ENCODE measurements around the gene CACNA2D4. TPM values are rescaled to one million over a fixed set of nuclear protein-coding genes. Genes with fewer than 3 reads are reported as not detected.

CACNA2D4 gene
- total RNA-seq, 1 experiment from 2014 or later = 1.7 TPM

- POLR2A ChIA-PET = no interaction called here
- CTCF ChIA-PET = no interaction called here
- no peaks in the 10 kb centered on the region for H3K9me2 ChIP-seq (ENCODE audit: insufficient read depth)
- H3K27ac ChIP-seq (ENCODE audit: low read depth, low read length) = no peak overlapping the region
- intact Hi-C loops (cut with micrococcal nuclease) = no loop called here
- TF ChIP-seq ZFX (IDR thresholded peaks at IDR 0.05) (no peak), SRF (IDR thresholded peaks at IDR 0.05; ENCODE audit: low read depth) (no peak), EGR1 (IDR thresholded peaks at IDR 0.05; ENCODE audit: low read depth) (no peak), JUND (IDR thresholded peaks at IDR 0.05) (no peak), SIN3A (IDR thresholded peaks at IDR 0.05; ENCODE audit: low read depth) (no peak), ZNF274 (IDR thresholded peaks at IDR 0.05; ENCODE audit: low read depth, low read length) (no peak), REST (IDR thresholded peaks at IDR 0.05; ENCODE audit: low read depth) (no peak), EZH2phosphoT487 (IDR thresholded peaks at IDR 0.05; ENCODE audit: borderline replicate concordance) (no peak), POLR2A (IDR thresholded peaks at IDR 0.05; ENCODE audit: borderline replicate concordance, extremely low read depth, insufficient read depth, insufficient read length) (no peak), POLR2AphosphoS5 (IDR thresholded peaks at IDR 0.05; ENCODE audit: low read depth, low read length) (no peak), RAD21 (IDR thresholded peaks at IDR 0.05; ENCODE audit: low read depth) (no peak), YY1 (IDR thresholded peaks at IDR 0.05; ENCODE audit: extremely low read depth, insufficient replicate concordance, low read depth, low read length) (no peak), ELF1 (IDR thresholded peaks at IDR 0.05; ENCODE audit: borderline replicate concordance, low read depth) (no peak), CTCF (IDR thresholded peaks at IDR 0.05 in 2 of 3, conservative IDR thresholded peaks at IDR 0.05 in 1 of 3; ENCODE audit: borderline replicate concordance in 1 of 3, insufficient read depth in 1 of 3, low read depth in 2 of 3, low read length in 2 of 3) (no peak), ATF3 (IDR thresholded peaks at IDR 0.05) (no peak), CEBPB (IDR thresholded peaks at IDR 0.05; ENCODE audit: low read depth) (no peak), MAX (IDR thresholded peaks at IDR 0.05) (no peak), ZBTB33 (IDR thresholded peaks at IDR 0.05; ENCODE audit: extremely low read depth, insufficient replicate concordance, low read length) (no peak), EZH2 (IDR thresholded peaks at IDR 0.05) (no peak), FOSL1 (IDR thresholded peaks at IDR 0.05; ENCODE audit: low read depth) (no peak)
- RAD21 ChIA-PET (ENCODE audit: low non-redundant PET in 1 of 2, low total read pairs in 2 of 2, uncharacterized antibody in 2 of 2, unreplicated experiment in 2 of 2) = no interaction called here
- no peaks in the 10 kb centered on the region for H3K4me1 ChIP-seq (ENCODE audit: control insufficient read depth in 1 of 2, insufficient read depth in 2 of 2, low read length in 2 of 2)
- ATAC-seq = no peak
- no peaks in the 10 kb centered on the region for H3K79me2 ChIP-seq (ENCODE audit: insufficient read depth, low read length)
- H3K9ac ChIP-seq (ENCODE audit: low read length) = no peak overlapping the region
- no peak overlapping the region for H3K4me3 ChIP-seq (replicated peaks in 1 of 2; ENCODE audit: low read depth in 1 of 2, low read length in 2 of 2)
- no TSS peak for BruUV-seq (replicated peaks)
- no peak overlapping the region for H2AFZ ChIP-seq (ENCODE audit: low read depth, low read length, poor library complexity, severe bottlenecking)
- H3K36me3 ChIP-seq (ENCODE audit: control insufficient read depth in 1 of 2, insufficient read depth in 2 of 2, low read length in 2 of 2) = no peaks in the 10 kb centered on the region
- no peaks in the 10 kb centered on the region for H3K27me3 ChIP-seq (ENCODE audit: insufficient read depth, low read length)
- no peaks in the 10 kb centered on the region for H3K9me3 ChIP-seq (ENCODE audit: control insufficient read depth in 1 of 2, insufficient read depth in 1 of 2, low read depth in 1 of 2, low read length in 2 of 2)
- no peak for DNase-seq (ENCODE audit: low read depth, low spot score)
- no peaks in the 10 kb centered on the region for H4K20me1 ChIP-seq (ENCODE audit: insufficient read depth)
- H3K4me2 ChIP-seq (ENCODE audit: low read length) = no peak overlapping the region
Measured at GRCh38 chr12:1920436-1920835, 2.0 kb upstream of the CACNA2D4 start.
